GM12892 (cell line): ENCODE data around the gene RAD50.

ENCODE experiments used
- POLR2A ChIP-seq: IDR thresholded peaks from 2 replicates; pipeline ENCODE4 v1.6.1; 2011; ENCODE audit warnings: low read depth, low read length, control low read depth
- POLR2AphosphoS5 ChIP-seq: IDR thresholded peaks from 2 replicates; pipeline ENCODE4 v1.6.1; 2011; ENCODE audit warnings: low read depth, low read length, control low read depth

GRCh38 chr5:132510076-132510475, 46.7 kb upstream of the RAD50 start:
- TF ChIP-seq POLR2A (no peak), POLR2AphosphoS5 (no peak)
